NT2/D1 (cell line): ENCODE data around the gene POM121L12.

Source experiments
- SUZ12 ChIP-seq: IDR thresholded peaks from 2 replicates; pipeline ENCODE4 v1.6.1; 2011; ENCODE audit not compliant: insufficient read length, insufficient read depth; ENCODE audit errors: extremely low read depth
- YY1 ChIP-seq: IDR thresholded peaks from 2 replicates; pipeline ENCODE4 v1.6.1; 2011; ENCODE audit not compliant: insufficient read length, insufficient read depth
- ZNF274 ChIP-seq: IDR thresholded peaks from 2 replicates; pipeline ENCODE4 v1.6.1; 2011; ENCODE audit warnings: mild to moderate bottlenecking, low read depth, low read length

DNA sequence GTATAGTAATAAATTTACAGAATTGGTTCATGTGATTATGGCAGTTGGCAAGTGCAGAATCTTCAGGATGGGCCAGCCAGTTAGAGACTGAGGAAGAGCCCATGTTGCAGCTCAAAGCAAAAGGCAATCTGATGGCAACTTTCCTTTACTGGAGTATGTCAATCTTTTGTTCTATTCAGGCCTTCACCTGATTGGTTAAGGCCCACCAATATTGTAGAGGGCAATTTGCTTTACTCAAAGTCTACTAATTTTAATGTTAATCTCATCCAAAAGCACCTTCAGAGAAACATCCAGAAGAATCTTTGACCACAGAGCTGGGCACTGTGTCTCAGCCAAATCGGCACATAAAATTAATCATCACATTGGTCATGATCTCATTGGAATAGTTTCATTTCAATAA is 20.0 kb upstream of the POM121L12 start:
- TF ChIP-seq ZNF274 (no peak), YY1 (no peak), SUZ12 (no peak)
